NOMO-1 treated with DMSO at 0.1 percent for 48 hours (cell line): ENCODE results near the gene NEU4.
"Not testable (repeated sequence)": the region's sequence is repeated elsewhere in the genome, so short reads cannot be mapped to it uniquely, and the experiment has no call there.

Experiments used
- DNase-seq: peaks from one replicate; lab custom pipeline; 2025; ENCODE audit not compliant: unreplicated experiment; lab: John Stamatoyannopoulos, UW

Gene NEU4

DNA sequence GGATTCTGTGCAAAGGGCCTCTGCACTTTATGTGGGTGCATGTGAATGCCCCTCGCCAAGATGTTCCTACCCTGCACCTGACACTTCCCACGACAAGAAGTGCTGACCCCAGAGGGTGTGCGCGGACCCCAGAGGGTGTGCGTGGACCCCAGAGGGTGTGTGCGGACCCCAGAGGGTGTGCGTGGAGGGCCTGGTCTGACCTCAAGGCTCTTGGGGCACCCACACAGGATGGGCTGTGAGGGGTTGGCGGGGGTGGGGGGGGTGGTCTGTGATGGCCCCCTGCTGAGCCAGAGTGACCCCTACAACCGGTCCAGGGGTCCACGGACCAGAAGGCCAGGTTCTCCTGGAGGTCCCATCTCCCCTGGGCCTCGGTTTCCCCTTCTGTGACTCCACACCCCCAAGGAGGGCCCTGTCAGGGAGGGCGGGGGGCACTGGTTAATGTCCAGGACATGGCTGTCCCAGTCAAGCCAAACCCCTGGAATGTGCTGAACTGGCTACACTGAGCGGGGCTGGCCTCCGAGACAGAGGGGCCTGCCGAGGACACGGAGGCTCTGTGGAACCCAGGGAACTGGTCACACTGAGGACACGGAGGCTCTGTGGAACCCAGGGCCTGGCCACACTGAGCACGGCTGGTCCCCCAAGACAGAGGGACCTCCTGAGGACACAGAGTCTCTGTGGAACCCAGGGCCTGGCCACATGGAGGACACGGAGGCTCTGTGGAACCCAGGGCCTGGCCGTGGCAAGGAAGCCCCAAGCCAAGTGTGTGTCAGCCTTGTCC, 3.1 kb downstream of the NEU4 start:
- DNase-seq = no peak

DNA sequence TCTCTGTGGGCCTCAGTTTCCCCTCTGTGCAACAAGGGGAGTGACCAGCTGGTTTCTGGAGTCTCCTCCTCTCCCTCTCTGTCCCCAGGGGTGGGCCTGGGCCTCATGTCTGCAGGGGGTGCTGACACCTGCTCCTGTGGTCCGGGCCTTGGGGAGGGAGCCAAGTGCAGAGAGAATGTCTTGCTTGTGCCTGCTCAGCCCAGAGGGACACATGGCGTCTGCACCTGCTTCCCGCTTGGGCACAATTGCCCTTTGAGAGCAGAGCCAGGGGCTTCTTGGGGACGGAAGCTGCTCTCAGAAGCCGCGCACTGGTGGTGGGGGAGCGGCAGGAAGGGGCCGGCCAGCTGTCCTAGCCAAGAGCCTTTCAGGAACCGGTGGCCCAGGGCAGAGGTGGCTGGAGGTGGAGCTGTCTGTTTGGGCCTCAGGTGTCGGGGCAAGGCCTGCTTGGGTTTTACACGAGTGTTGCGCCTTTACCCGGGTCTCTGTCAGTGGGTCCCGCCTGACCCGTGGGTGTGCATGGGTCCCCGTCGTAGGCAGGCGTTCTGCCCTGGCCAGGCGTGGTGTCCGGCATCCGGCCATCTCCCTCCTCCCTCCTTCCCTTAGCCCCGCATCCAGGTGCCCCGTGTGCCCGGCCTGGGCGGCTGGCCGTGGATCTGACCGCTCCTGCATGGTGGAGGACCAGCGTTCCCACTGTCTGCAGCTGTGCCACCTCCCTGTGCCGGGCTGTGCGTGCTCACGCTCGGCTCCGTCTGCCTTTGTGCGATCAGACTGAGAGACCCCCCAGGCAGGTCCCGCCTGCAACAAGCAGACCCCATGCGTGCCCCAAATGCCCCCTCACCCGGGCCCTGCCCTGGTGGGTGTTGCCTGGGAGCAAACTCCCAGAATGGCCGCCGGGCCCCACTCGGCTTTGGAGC, 4.0 kb downstream of the NEU4 start:
- no peak for DNase-seq

DNA sequence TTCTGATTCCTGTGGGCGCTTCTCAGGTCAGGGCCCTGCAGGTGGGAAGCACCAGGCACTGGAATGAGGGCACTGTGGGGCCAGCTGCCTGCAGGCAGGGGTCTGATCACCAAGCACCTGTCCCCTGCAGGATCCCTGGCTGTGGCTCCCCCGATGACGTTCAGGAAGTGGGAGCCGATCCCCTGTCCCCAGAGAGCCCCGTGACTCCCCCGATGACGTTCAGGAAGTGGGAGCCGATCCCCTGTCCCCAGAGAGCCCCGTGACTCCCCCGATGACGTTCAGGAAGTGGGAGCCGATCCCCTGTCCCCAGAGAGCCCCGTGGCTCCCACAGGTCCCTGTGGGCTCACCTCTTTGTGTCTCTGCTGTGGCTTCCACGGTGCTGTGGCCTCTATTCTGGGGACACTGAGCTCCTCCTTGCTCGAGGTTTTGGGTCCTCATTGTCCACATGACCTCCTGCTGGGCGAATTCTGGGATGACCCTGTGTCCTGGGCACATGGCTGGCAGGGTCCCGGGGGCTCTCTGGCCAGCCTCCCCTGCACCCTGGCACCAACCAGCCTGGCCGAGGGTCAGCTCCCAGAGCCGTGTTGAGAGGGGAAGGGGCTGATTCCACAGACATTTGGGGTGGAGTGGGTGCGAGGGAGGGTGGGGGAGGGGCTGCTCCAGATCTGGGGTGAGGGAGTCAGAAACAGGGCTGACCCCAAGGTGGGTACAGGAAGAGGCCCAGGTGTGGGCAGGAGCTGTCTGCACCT, 4.8 kb downstream of the NEU4 start:
- DNase-seq = no peak

DNA sequence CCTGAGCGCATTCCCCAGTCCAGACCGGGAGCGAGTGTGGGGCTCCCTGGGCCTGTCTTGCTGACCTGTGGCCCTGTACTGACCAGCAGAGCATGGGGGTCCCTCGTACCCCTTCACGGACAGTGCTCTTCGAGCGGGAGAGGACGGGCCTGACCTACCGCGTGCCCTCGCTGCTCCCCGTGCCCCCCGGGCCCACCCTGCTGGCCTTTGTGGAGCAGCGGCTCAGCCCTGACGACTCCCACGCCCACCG, 5.3 kb downstream of the NEU4 start:
- no peak for DNase-seq

DNA sequence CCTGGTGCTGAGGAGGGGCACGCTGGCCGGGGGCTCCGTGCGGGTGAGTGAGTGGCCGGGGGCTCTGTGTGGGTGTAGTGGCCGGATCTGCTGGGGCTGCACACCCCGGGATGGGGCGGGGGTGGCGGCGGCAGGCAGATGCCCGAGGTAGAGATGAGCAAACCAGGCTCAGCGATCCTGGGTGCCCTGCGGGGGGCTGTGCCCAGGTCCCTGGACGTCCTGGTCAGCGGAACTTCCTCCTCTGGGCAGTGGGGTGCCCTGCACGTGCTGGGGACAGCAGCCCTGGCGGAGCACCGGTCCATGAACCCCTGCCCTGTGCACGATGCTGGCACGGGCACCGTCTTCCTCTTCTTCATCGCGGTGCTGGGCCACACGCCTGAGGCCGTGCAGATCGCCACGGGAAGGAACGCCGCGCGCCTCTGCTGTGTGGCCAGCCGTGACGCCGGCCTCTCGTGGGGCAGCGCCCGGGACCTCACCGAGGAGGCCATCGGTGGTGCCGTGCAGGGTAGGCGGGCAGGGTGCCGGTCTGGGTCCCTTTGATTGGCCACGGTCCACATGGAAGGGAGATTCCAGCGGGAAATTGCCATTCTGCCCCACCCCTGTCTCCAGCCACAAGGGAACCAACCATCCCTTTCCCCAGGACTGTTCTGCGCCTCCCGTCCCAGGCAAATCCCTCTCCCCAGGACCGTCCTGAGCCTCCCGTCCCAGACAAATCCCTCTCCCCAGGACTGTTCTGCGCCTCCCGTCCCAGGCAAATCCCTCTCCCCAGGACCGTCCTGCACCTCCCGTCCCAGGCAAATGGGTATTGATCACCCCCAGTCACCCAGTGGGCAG, 5.9 kb downstream of the NEU4 start:
- DNase-seq = no peak

DNA sequence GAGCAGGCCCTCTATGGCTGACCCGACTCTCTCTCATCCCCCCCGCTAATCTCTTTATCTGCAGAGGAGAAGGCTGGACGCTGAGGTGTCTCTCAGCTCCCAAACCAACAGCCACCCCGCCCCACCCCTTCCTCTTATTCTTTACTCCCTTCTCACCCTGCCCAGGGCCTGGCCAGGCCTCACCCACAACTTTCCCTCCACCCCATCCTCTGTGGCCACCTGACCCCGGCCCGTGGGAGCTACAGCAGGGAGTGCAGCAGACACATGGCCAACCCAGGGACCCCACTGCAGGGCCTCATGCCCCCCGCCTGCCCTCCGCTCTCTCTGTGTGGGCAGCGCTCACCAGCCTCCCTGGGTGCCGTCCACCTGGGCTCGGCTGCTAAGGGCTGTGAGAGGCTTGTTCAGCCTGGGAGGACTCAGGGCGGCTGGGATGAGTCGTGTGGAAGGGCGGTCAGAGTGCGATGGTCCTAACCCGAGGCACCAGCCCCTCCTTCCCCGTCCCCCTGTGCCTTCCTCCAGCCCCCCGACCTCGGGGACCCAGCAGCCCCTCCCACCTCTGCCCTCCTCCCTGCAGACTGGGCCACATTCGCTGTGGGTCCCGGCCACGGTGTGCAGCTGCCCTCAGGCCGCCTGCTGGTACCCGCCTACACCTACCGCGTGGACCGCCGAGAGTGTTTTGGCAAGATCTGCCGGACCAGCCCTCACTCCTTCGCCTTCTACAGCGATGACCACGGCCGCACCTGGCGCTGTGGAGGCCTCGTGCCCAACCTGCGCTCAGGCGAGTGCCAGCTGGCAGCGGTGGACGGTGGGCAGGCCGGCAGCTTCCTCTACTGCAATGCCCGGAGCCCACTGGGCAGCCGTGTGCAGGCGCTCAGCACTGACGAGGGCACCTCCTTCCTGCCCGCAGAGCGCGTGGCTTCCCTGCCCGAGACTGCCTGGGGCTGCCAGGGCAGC, 6.8 kb downstream of the NEU4 start:
- no peak for DNase-seq

DNA sequence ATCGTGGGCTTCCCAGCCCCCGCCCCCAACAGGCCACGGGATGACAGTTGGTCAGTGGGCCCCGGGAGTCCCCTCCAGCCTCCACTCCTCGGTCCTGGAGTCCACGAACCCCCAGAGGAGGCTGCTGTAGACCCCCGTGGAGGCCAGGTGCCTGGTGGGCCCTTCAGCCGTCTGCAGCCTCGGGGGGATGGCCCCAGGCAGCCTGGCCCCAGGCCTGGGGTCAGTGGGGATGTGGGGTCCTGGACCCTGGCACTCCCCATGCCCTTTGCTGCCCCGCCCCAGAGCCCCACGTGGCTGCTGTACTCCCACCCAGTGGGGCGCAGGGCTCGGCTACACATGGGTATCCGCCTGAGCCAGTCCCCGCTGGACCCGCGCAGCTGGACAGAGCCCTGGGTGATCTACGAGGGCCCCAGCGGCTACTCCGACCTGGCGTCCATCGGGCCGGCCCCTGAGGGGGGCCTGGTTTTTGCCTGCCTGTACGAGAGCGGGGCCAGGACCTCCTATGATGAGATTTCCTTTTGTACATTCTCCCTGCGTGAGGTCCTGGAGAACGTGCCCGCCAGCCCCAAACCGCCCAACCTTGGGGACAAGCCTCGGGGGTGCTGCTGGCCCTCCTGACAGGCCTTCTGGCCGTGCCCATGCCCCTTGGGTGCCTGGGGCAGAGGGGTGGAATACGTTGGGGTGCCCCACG, 7.6 kb downstream of the NEU4 start:
- DNase-seq = no peak

DNA sequence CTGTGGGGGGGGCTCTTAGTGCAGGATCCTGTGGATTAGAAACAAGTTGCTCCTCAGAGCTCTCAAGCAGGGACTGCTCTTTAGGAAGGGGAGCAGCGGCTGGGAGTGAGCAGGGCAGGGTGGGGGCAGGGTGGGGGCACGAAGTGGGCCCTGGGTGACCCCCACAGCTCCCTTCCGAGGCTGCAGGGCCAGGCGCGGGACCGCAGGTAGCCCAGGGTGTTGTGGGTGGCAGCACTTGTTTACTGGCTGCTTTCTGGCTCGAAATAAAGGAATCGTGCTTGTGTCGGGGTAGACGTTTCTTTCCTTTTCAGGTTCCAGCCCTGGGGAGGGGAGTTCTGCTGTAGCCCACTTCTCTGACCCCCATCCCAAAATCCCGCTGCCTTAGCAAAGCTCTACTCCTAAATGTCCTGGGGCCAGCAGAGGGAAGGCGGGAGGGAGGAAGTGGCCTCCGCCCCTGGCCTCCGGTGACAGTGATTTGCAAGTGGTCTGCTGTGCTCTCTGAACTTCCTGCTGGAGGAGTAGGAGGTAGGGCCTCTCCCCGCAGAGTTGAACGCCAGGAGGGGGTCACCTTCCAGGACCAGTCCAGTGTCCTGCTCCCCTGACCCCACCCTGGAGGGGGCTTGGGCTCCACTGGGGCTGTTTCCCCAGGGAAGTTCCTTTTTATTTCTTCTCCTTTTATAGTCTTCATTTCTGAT, 8.3 kb downstream of the NEU4 start:
- peak; percentile 44 for DNase-seq

DNA sequence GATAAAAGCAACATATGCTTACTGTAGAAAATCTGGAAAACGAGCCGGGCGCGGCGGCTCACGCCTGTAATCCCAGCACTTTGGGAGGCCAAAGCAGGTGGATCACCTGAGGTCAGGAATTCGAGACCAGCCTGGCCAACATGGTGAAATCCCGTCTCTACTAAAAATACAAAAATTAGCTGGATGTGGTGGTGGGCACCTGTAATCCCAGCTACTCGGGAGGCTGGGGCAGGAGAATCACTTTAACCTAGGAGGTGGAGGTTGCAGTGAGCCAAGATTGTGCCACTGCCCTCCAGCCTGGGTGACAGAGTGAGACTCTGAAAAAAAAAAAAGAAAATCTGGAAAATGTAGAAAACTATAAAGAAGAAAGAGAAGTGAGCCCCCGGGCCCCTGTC, 8.8 kb downstream of the NEU4 start:
- not testable (repeated sequence) for DNase-seq

DNA sequence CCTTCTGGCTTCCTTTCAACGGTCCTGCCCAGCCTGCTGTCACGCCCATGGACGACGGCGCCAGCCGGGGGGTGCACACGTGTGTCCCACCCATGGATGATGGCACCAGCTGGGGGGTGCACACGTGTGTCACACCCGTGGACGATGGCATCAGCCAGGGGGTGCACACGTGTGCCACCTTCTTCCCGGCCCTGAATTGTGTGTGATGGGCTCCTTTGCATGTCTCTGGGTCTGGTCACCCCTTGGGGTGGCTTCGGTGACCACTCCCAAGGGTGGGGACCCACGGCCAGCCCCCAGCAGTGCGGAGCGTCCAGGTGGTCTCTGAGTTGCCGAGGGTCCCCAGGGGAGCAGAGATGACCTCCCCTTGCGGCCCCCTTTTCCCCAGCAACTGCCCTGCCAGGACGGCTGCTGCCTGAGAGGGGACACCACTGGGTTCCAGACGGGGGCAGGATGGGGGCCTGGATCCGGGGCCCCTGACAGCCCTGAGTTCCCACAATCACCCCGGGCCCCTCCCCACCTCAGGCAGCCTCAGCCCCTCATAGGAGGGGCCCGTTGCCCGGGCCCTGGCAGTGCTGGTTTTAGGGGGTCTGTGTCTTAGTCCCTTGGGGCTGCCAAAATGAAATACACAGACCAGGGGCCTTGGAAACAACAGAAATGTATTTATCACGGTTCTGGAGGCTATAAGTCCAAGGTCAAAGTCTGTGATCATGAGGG, 9.4 kb downstream of the NEU4 start:
- DNase-seq = no peak

DNA sequence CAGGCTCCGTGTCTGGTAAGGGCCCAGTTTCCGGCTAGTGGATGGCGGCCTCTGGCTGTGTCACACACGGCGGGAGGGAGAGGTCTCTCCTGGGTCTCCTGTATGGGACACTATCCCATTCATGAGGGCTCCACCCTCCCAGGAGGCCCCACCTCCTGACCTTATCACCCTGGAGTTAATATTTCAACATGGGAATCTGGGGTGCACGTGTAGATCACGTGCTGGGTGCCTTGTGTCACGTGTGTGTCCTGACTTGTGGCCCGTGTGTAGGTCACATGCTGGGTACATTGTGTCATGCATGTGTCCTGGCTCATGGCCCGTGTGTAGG, 9.9 kb downstream of the NEU4 start:
- no peak for DNase-seq

DNA sequence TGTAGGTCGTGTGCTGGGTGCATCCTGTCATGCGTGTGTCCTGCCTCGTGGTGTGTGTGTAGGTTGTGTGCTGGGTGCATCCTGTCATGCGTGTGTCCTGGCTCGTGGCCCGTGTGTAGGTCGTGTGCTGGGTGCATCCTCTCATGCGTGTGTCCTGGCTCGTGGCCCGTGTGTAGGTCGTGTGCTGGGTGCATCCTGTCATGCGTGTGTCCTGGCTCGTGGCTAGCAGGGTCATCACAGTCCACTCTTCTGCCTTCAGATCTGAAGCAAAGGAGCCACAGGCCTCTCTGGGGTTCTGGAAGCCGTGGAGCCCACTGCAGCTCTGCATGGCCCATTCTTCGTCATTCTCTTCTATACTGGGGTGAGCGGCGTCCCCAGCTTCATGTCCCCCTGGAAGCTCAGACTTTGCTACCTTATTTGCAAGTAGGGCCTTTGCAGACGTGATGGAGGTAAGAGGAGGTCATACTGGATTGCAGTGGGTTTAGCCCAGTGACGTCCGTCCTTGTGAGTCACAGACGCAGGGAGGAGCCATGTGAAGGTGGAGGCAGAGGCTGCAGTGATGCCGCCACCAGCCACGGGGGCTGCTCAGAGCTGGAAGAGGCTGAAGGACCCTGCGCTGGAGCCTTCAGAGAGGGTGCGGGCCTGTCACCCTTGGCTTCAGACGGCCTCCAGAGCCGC, 11.1 kb downstream of the NEU4 start:
- DNase-seq = not testable (repeated sequence)

DNA sequence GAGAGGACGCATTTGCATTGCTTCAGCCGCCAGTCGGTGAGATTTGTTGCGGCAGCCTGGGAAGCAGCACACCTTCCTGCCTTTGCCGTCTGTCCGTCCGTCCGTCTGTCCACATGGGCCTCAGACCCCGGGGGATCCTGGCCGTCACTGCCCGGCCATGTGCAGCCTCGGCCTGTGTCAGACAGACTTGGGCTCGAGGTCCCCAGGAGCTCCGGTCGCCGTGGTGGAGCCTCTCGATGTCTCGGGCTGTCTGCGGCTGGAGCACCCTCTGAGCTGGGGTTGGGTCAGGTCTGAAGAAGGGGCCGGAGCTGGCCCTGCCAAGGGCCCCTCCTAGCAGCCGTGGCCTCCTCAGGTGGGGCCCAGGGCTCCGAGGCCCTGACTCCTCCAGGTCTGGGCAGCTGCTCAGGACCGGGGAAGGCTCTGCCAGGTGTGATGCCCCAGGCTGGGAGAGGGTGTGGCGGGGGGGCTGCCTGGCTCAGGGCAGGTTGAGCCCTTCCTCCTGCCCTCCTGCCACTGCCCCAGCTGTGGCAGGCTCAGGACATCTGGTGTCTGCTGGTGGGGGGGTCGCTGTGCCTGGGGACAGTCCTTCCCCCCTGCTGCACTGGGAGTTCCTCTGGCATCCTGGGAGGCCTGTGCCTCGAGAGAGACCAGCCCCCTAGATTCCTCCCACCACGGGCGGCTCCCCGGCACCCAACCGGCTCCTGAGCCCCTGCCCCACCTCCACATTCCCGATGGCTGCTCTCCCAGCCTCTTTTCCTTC, 11.8 kb downstream of the NEU4 start:
- no peak for DNase-seq

DNA sequence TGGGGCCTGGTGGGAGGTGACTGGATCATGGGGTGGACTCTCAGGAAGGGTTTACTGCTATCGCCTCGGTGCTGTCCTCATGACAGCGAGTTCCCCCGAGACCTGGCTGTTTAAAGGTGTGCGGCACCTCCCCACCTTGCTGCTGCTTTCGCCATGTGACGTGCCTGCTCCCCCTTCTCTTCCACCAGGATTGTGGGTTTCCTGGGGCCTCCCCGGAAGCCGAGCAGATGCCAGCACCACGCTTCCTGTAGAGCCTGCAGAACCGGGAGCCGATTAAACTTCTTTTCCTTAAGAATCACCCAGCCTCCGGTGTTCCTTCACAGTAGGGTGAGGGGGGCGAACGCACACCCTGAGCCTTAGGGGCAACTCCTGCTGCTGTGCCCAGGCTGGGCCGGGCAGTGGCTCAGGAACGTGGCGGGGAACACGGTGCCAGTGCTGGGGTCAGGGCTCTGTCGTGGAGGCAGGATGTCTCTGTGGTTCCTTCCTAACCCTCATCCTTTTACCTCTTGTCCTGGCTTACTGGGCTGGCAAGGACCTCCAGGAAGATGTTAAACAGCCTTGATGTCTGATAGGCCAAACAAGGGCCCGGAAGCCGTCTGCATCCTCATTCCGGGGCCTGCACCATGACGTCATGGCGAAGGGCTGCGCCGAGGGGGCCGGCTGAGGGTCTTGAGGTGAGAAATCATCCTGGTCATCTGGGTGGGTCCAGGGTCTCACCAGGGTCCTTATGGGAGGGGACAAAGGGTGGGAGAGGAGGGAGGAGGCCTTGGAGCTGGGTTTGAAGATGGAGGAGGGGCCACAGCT, 12.7 kb downstream of the NEU4 start:
- no peak for DNase-seq

DNA sequence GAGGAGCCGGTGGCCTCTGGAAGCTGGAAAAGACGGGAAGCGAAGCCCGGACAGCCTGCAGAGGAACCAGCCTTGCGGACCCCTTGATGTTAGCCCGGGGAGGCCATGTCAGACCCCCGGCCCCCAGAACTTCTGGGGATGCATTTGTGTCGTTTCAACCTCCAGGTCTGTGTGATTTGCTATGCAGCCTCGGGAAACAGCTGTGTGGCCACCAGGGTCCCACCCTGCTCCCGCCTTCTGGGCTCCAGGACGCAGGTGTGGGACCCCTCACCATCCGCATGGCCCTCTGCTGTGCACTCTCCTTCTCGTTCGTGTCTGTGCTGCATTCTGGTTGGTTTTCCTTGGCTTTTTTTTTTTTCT, 13.3 kb downstream of the NEU4 start:
- DNase-seq = no peak
